Measurements from ENCODE around the gene CADM1. TPM values are rescaled to one million over a fixed set of nuclear protein-coding genes. Genes with fewer than 3 reads are reported as not detected.

Gene CADM1
- total RNA-seq, 1 experiment from 2014 or later, result not detected

GRCh38 chr11:115409116-115409670, 95.0 kb downstream of the CADM1 start:
- no peak overlapping the region for H3K4me3 Mint-ChIP-seq (ENCODE audit: unreplicated experiment)
- intact Hi-C loops (cut with micrococcal nuclease), result no loop called here
- ChIA-PET CTCF (no interaction called here), POLR2A (no interaction called here)
- no peak for TF ChIP-seq CTCF (IDR thresholded peaks at IDR 0.05; ENCODE audit: unreplicated experiment)
- no peaks in the 10 kb centered on the region for H3K36me3 Mint-ChIP-seq (ENCODE audit: insufficient read depth, unreplicated experiment)
- H3K27me3 Mint-ChIP-seq (ENCODE audit: insufficient read depth, unreplicated experiment), result peaks cover 63% of the 10 kb centered on the region
- no peaks in the 10 kb centered on the region for H3K4me1 Mint-ChIP-seq (ENCODE audit: insufficient read depth, unreplicated experiment)
- BruUV-seq (replicated peaks), result no TSS peak
- no peak for DNase-seq (ENCODE audit: unreplicated experiment)
- no peaks in the 10 kb centered on the region for H3K9me3 Mint-ChIP-seq (ENCODE audit: unreplicated experiment)
- H3K27ac Mint-ChIP-seq (ENCODE audit: low read depth, unreplicated experiment), result no peak overlapping the region

- Mint-ChIP-seq H3K27me3 (ENCODE audit: insufficient read depth, unreplicated experiment) (peaks cover 57% of the 10 kb centered on the region), H3K27ac (ENCODE audit: low read depth, unreplicated experiment) (no peak overlapping the region), H3K36me3 (ENCODE audit: insufficient read depth, unreplicated experiment) (no peaks in the 10 kb centered on the region), H3K4me3 (ENCODE audit: unreplicated experiment) (no peak overlapping the region), H3K9me3 (ENCODE audit: unreplicated experiment) (no peaks in the 10 kb centered on the region), H3K4me1 (ENCODE audit: insufficient read depth, unreplicated experiment) (no peaks in the 10 kb centered on the region)
- TF ChIP-seq CTCF (IDR thresholded peaks at IDR 0.05; ENCODE audit: unreplicated experiment), result no peak
- intact Hi-C loops (cut with micrococcal nuclease), result no loop called here
- ChIA-PET CTCF (no interaction called here), POLR2A (interaction anchor here (0.6 kb wide), 1 partner anchor 69 kb away, joined by 3 read pairs; no protein-coding TSS in a partner anchor)
- BruUV-seq (replicated peaks), result no TSS peak
- no peak for DNase-seq (ENCODE audit: unreplicated experiment)
These were observed 95.9 kb downstream of the CADM1 start for GRCh38 chr11:115408036-115408921.

- Mint-ChIP-seq H3K27ac (ENCODE audit: low read depth, unreplicated experiment) (no peak overlapping the region), H3K4me1 (ENCODE audit: insufficient read depth, unreplicated experiment) (no peaks in the 10 kb centered on the region), H3K9me3 (ENCODE audit: unreplicated experiment) (no peaks in the 10 kb centered on the region), H3K36me3 (ENCODE audit: insufficient read depth, unreplicated experiment) (no peaks in the 10 kb centered on the region), H3K4me3 (ENCODE audit: unreplicated experiment) (no peak overlapping the region), H3K27me3 (ENCODE audit: insufficient read depth, unreplicated experiment) (peaks cover 57% of the 10 kb centered on the region)
- CTCF ChIA-PET, result no interaction called here
- intact Hi-C loops (cut with micrococcal nuclease), result no loop called here
- POLR2A ChIA-PET, result no interaction called here
- no peak for DNase-seq (ENCODE audit: unreplicated experiment)
- BruUV-seq (replicated peaks), result no TSS peak
- no peak for TF ChIP-seq CTCF (IDR thresholded peaks at IDR 0.05; ENCODE audit: unreplicated experiment)
These were observed 96.7 kb downstream of the CADM1 start for GRCh38 chr11:115407496-115407895.

GRCh38 chr11:115406404-115406803, 97.8 kb downstream of the CADM1 start:
- CTCF ChIA-PET, result interaction anchor here (0.6 kb wide), 2 partner anchors 21 to 28 kb away, joined by 3 read pairs; no protein-coding TSS in a partner anchor
- peaks cover 64% of the 10 kb centered on the region for H3K27me3 Mint-ChIP-seq (ENCODE audit: insufficient read depth, unreplicated experiment)
- intact Hi-C loops (cut with micrococcal nuclease), result no loop called here
- no peak for DNase-seq (ENCODE audit: unreplicated experiment)
- POLR2A ChIA-PET, result no interaction called here
- TF ChIP-seq CTCF (IDR thresholded peaks at IDR 0.05; ENCODE audit: unreplicated experiment), result no peak
- H3K4me1 Mint-ChIP-seq (ENCODE audit: insufficient read depth, unreplicated experiment), result no peaks in the 10 kb centered on the region
- no TSS peak for BruUV-seq (replicated peaks)
- no peaks in the 10 kb centered on the region for H3K9me3 Mint-ChIP-seq (ENCODE audit: unreplicated experiment)
- no peak overlapping the region for H3K4me3 Mint-ChIP-seq (ENCODE audit: unreplicated experiment)
- no peak overlapping the region for H3K27ac Mint-ChIP-seq (ENCODE audit: low read depth, unreplicated experiment)
- H3K36me3 Mint-ChIP-seq (ENCODE audit: insufficient read depth, unreplicated experiment), result no peaks in the 10 kb centered on the region
